GM19351 (cell line): Measurements from ENCODE around the gene CALM3.
"Not testable (repeated sequence)": the region's sequence is repeated elsewhere in the genome, so short reads cannot be mapped to it uniquely, and the experiment has no call there.

Experiments used
- ATAC-seq: cut with Tn5 transposase; IDR thresholded peaks from one replicate; pipeline ENCODE4 v1.9.1; 2021; ENCODE audit warnings: mild to moderate bottlenecking, moderate library complexity; ENCODE audit not compliant: unreplicated experiment

The CALM3 gene

GRCh38 chr19:46601318-46602224 lies at the start of gene CALM3:
CALM3 (plus strand) TSS chr19:46601330; CDS start chr19:46601435, 105 bp downstream.
- ATAC-seq: no peak

- no peak for ATAC-seq
Observed at GRCh38 chr19:46552891-46553290, 48.2 kb upstream of the CALM3 start.

- no peak for ATAC-seq
Observed at GRCh38 chr19:46554161-46554560, 47.0 kb upstream of the CALM3 start.

GRCh38 chr19:46555628-46556280 lies 45.4 kb upstream of the CALM3 start:
- ATAC-seq: no peak

- ATAC-seq: not testable (repeated sequence)
Observed at GRCh38 chr19:46556471-46556870, 44.7 kb upstream of the CALM3 start.

GRCh38 chr19:46559203-46559602 lies 41.9 kb upstream of the CALM3 start:
- no peak for ATAC-seq

- not testable (repeated sequence) for ATAC-seq
Observed at GRCh38 chr19:46559675-46560074, 41.5 kb upstream of the CALM3 start.

- no peak for ATAC-seq
Observed at GRCh38 chr19:46564701-46565100, 36.4 kb upstream of the CALM3 start.

- ATAC-seq: no peak
Observed at GRCh38 chr19:46571495-46571894, 29.6 kb upstream of the CALM3 start.

- ATAC-seq: no peak
Observed at GRCh38 chr19:46573679-46574498, 27.2 kb upstream of the CALM3 start.

GRCh38 chr19:46574533-46574932 lies 26.6 kb upstream of the CALM3 start:
- ATAC-seq: no peak

GRCh38 chr19:46578450-46578849 lies 22.7 kb upstream of the CALM3 start:
- no peak for ATAC-seq

GRCh38 chr19:46579361-46579879 lies 21.7 kb upstream of the CALM3 start:
- no peak for ATAC-seq

GRCh38 chr19:46580247-46580646 lies 20.9 kb upstream of the CALM3 start:
- no peak for ATAC-seq

- ATAC-seq: no peak
Observed at GRCh38 chr19:46585539-46585938, 15.6 kb upstream of the CALM3 start.

- no peak for ATAC-seq
Observed at GRCh38 chr19:46586294-46586693, 14.8 kb upstream of the CALM3 start.

GRCh38 chr19:46587861-46588260 lies 13.3 kb upstream of the CALM3 start:
- ATAC-seq: no peak

GRCh38 chr19:46591254-46591653 lies 9.9 kb upstream of the CALM3 start:
- ATAC-seq: no peak

- no peak for ATAC-seq
Observed at GRCh38 chr19:46591870-46592269, 9.3 kb upstream of the CALM3 start.

- no peak for ATAC-seq
Observed at GRCh38 chr19:46596008-46596407, 5.1 kb upstream of the CALM3 start.

- ATAC-seq: no peak
Observed at GRCh38 chr19:46598372-46598917, 2.7 kb upstream of the CALM3 start.
